Panc1 (cell line): ENCODE data around the gene PELI2. TPM values are rescaled to one million over a fixed set of nuclear protein-coding genes. Genes with fewer than 3 reads are reported as not detected.

Source experiments
- ATAC-seq: fragments of 200-7000 bp; cut with Tn5 transposase; 2 replicates; pipeline ENCODE4 v1.9.1; 2020; ENCODE audit warnings: mild to moderate bottlenecking, moderate library complexity
- BruUV-seq: library from RNA; stranded (reverse); fragments of 400-500 nt; replicated peaks from 2 replicates; lab custom pipeline; 2021; lab: Mats Ljungman, UMichigan
- CTCF ChIA-PET: fragments of 300-600 bp; sonication (Branson Sonifier 250); formaldehyde crosslinking; loops from one replicate; lab custom pipeline; 2022; ENCODE audit warnings: antibody characterized with exemption; lab: Charles Lee
- POLR2A ChIA-PET: fragments of 300-600 bp; sonication (Branson Sonifier 250); formaldehyde crosslinking; loops from one replicate; lab custom pipeline; 2022; ENCODE audit warnings: antibody characterized with exemption; lab: Charles Lee
- DNase-seq: peaks from one replicate; pipeline ENCODE4 v3.0.0-alpha.2; 2010; ENCODE audit warnings: low read depth, low spot score
- H3K27ac ChIP-seq: 2 replicates; pipeline ENCODE4 v1.5.1; 2011; ENCODE audit warnings: mild to moderate bottlenecking, low read length, inconsistent platforms
- H3K27me3 ChIP-seq: fragments of 200-500 bp; sonication (Bioruptor generic); 2 replicates; pipeline ENCODE4 v1.6.0; 2014; ENCODE audit warnings: low read length, inconsistent platforms; ENCODE audit not compliant: control insufficient read depth, insufficient read depth
- H3K36me3 ChIP-seq: fragments of 200-500 bp; sonication (Bioruptor generic); 2 replicates; pipeline ENCODE4 v1.5.1; 2014; ENCODE audit warnings: inconsistent platforms, mild to moderate bottlenecking, low read length, moderate library complexity; ENCODE audit not compliant: control insufficient read depth, insufficient read depth
- H3K4me1 ChIP-seq: 2 replicates; pipeline ENCODE4 v1.5.1; 2011; ENCODE audit warnings: inconsistent platforms, mild to moderate bottlenecking, low read length, moderate library complexity; ENCODE audit not compliant: control insufficient read depth, insufficient read depth
- H3K4me3 ChIP-seq, 2 experiments: 2 replicates each; pipeline ENCODE4 v1.5.1; 2011 to 2012; ENCODE audit warnings: low read depth in 2 of 2, low read length in 2 of 2, mild to moderate bottlenecking in 2 of 2, inconsistent platforms in 1 of 2, moderate library complexity in 1 of 2
- H3K9me3 ChIP-seq: fragments of 200-500 bp; sonication (Bioruptor generic); 2 replicates; pipeline ENCODE4 v1.5.1; 2014; ENCODE audit warnings: low read depth, mild to moderate bottlenecking, inconsistent platforms, low read length, moderate library complexity; ENCODE audit not compliant: control insufficient read depth, insufficient read depth
- POLR2AphosphoS5 ChIP-seq: IDR thresholded peaks from 2 replicates; pipeline ENCODE4 v1.6.1; 2012; ENCODE audit warnings: mild to moderate bottlenecking, low read depth, low read length, moderate library complexity
- SIN3A ChIP-seq: IDR thresholded peaks from 2 replicates; pipeline ENCODE4 v1.6.1; 2012; ENCODE audit warnings: low read depth, mild to moderate bottlenecking, low read length, moderate library complexity, borderline replicate concordance; ENCODE audit not compliant: insufficient read depth
- TCF7L2 ChIP-seq: IDR thresholded peaks from 2 replicates; pipeline ENCODE4 v1.6.1; 2011; ENCODE audit warnings: mild to moderate bottlenecking, low read depth, low read length, inconsistent platforms
- in situ Hi-C: cut with HindIII; loops from 2 replicates; pipeline ENCODE4 v1.10.0; 2016; ENCODE audit warnings: low sequenced_read_pairs, low pct_unique_long_range_greater_than_20kb
- intact Hi-C: fragments of 100-400 bp; cut with micrococcal nuclease; formaldehyde crosslinking; loops from one replicate; pipeline ENCODE4 v1.10.0; 2022; ENCODE audit not compliant: unreplicated experiment
- total RNA-seq: library from RNA; stranded (reverse); gene quantifications from one replicate; pipeline ENCODE4 v1.2.1, GENCODE V29; 2021; ENCODE audit not compliant: unreplicated experiment
- TF ChIP-seq, protein P1 (sequence below), 2 experiments: IDR thresholded peaks; 2 replicates each; pipeline ENCODE4 v1.6.1; 2011 to 2012; ENCODE audit warnings: low read depth in 2 of 2, control low read depth in 1 of 2, low read length in 1 of 2, mild to moderate bottlenecking in 1 of 2, moderate library complexity in 1 of 2; ENCODE audit not compliant: insufficient read depth in 1 of 2
- TF ChIP-seq, protein P2 (sequence below): fragments of 450-650 bp; IDR thresholded peaks from 2 replicates; pipeline ENCODE4 v1.5.1; 2017; ENCODE audit warnings: mild to moderate bottlenecking

PELI2 gene
- total RNA-seq, 1 experiment from 2014 or later, result 0.28 TPM

- ATAC-seq (no peak), DNase-seq (no peak)
- intact Hi-C loops (no loop called here), in situ Hi-C loops (no loop called here)
- TF ChIP-seq POLR2AphosphoS5, result no peak
- TF ChIP-seq, protein P1, sequence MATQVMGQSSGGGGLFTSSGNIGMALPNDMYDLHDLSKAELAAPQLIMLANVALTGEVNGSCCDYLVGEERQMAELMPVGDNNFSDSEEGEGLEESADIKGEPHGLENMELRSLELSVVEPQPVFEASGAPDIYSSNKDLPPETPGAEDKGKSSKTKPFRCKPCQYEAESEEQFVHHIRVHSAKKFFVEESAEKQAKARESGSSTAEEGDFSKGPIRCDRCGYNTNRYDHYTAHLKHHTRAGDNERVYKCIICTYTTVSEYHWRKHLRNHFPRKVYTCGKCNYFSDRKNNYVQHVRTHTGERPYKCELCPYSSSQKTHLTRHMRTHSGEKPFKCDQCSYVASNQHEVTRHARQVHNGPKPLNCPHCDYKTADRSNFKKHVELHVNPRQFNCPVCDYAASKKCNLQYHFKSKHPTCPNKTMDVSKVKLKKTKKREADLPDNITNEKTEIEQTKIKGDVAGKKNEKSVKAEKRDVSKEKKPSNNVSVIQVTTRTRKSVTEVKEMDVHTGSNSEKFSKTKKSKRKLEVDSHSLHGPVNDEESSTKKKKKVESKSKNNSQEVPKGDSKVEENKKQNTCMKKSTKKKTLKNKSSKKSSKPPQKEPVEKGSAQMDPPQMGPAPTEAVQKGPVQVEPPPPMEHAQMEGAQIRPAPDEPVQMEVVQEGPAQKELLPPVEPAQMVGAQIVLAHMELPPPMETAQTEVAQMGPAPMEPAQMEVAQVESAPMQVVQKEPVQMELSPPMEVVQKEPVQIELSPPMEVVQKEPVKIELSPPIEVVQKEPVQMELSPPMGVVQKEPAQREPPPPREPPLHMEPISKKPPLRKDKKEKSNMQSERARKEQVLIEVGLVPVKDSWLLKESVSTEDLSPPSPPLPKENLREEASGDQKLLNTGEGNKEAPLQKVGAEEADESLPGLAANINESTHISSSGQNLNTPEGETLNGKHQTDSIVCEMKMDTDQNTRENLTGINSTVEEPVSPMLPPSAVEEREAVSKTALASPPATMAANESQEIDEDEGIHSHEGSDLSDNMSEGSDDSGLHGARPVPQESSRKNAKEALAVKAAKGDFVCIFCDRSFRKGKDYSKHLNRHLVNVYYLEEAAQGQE (IDR thresholded peaks at IDR 0.05; ENCODE audit: insufficient read depth in 1 of 2, low read depth in 2 of 2, low read length in 1 of 2), result no peak
- TF ChIP-seq, protein P2, sequence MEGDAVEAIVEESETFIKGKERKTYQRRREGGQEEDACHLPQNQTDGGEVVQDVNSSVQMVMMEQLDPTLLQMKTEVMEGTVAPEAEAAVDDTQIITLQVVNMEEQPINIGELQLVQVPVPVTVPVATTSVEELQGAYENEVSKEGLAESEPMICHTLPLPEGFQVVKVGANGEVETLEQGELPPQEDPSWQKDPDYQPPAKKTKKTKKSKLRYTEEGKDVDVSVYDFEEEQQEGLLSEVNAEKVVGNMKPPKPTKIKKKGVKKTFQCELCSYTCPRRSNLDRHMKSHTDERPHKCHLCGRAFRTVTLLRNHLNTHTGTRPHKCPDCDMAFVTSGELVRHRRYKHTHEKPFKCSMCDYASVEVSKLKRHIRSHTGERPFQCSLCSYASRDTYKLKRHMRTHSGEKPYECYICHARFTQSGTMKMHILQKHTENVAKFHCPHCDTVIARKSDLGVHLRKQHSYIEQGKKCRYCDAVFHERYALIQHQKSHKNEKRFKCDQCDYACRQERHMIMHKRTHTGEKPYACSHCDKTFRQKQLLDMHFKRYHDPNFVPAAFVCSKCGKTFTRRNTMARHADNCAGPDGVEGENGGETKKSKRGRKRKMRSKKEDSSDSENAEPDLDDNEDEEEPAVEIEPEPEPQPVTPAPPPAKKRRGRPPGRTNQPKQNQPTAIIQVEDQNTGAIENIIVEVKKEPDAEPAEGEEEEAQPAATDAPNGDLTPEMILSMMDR, result no peak
- no peak for TF ChIP-seq SIN3A
- Histone ChIP-seq H3K4me1 (no peaks in the 10 kb centered on the region), H3K4me3 (no peak overlapping the region), H3K36me3 (no peaks in the 10 kb centered on the region), H3K27ac (no peak overlapping the region), H3K9me3 (no peaks in the 10 kb centered on the region), H3K27me3 (no peaks in the 10 kb centered on the region)
- no TSS peak for BruUV-seq
- ChIA-PET POLR2A (no interaction called here), CTCF (no interaction called here)
Observed at GRCh38 chr14:56274556-56274955, 156.3 kb downstream of the PELI2 start.

- intact Hi-C loops, result no loop called here
- H3K4me3 ChIP-seq, result no peak overlapping the region
- TF ChIP-seq, protein P1 (IDR thresholded peaks at IDR 0.05; ENCODE audit: insufficient read depth in 1 of 2, low read depth in 2 of 2, low read length in 1 of 2), result no peak
- TF ChIP-seq POLR2AphosphoS5 (no peak), TCF7L2 (no peak), SIN3A (no peak)
- TF ChIP-seq, protein P2, result no peak
- ATAC-seq, result no peak
- in situ Hi-C loops, result no loop called here
- H3K9me3 ChIP-seq, result no peaks in the 10 kb centered on the region
- POLR2A ChIA-PET, result no interaction called here
- no peak for DNase-seq
- no peak overlapping the region for H3K27ac ChIP-seq
- H3K27me3 ChIP-seq, result no peaks in the 10 kb centered on the region; the same call in 1 of the 2 replicates
- no peaks in the 10 kb centered on the region for H3K4me1 ChIP-seq
- no peaks in the 10 kb centered on the region for H3K36me3 ChIP-seq
- BruUV-seq, result no TSS peak
- CTCF ChIA-PET, result no interaction called here
Observed at GRCh38 chr14:56276108-56276507, 157.9 kb downstream of the PELI2 start.
